HepG2 (cell line): Measurements from ENCODE around the gene SNX3. TPM values are rescaled to one million over a fixed set of nuclear protein-coding genes. Genes with fewer than 3 reads are reported as not detected.

Experiments
- ATAC-seq: fragments of 200-7000 bp; cut with Tn5 transposase; 3 replicates; pipeline ENCODE4 v1.9.1; 2020; ENCODE audit warnings: mild to moderate bottlenecking, moderate library complexity
- BruUV-seq: library from RNA; stranded (reverse); fragments of 400-500 nt; replicated peaks from 2 replicates; lab custom pipeline; 2021; lab: Mats Ljungman, UMichigan
- CTCF ChIA-PET: fragments of 300-600 bp; formaldehyde crosslinking; extraction: SDS; loops from one replicate; lab custom pipeline; 2021; ENCODE audit warnings: low total read pairs, inconsistent platforms, low intra/inter-chr PET ratio; lab: Yijun Ruan, JAX
- POLR2A ChIA-PET: fragments of 350-600 bp; sonication (Branson Sonifier 250); formaldehyde crosslinking; loops from one replicate; lab custom pipeline; 2020; ENCODE audit warnings: antibody characterized with exemption, inconsistent platforms; lab: Yijun Ruan, JAX
- DNase-seq: peaks from one replicate; pipeline ENCODE4 v3.0.0-alpha.2; 2015; ENCODE audit warnings: low spot score
- FAIRE-seq: peaks from 3 replicates; lab custom pipeline; 2011; peaks lifted over from hg19 to GRCh38; lab: Jason Lieb, UNC
- H2AFZ ChIP-seq: one replicate; pipeline ENCODE4 v1.6.1; 2011; ENCODE audit warnings: low read length, inconsistent platforms
- H3K27ac ChIP-seq: fragments of 300-600 bp; 3 replicates; pipeline ENCODE4 v1.8.0; 2011; ENCODE audit warnings: mixed run types, mild to moderate bottlenecking, mixed read lengths, low read length, inconsistent platforms; ENCODE audit not compliant: insufficient read depth; ENCODE audit errors: extremely low read length
- H3K27me3 ChIP-seq, 2 experiments: fragments of 200-600 bp in 1 of 2; 2 replicates in 1 of 2; 3 replicates in 1 of 2; pipeline versions ENCODE4 v1.6.0 to v1.8.0; 2011; ENCODE audit warnings: low read length in 2 of 2, mild to moderate bottlenecking in 2 of 2, moderate library complexity in 2 of 2, inconsistent platforms in 1 of 2; ENCODE audit not compliant: insufficient read depth in 2 of 2, control insufficient read depth in 1 of 2
- H3K36me3 ChIP-seq, 2 experiments: fragments of 200-600 bp in 1 of 2; replicated peaks in 1 of 2; 2 replicates in 1 of 2; 3 replicates in 1 of 2; pipeline versions ENCODE4 v1.5.1 to v1.8.0; 2011; ENCODE audit warnings: low read length in 2 of 2, inconsistent platforms in 1 of 2; ENCODE audit not compliant: insufficient read depth in 2 of 2, control insufficient read depth in 1 of 2
- H3K4me1 ChIP-seq: 2 replicates; pipeline ENCODE4 v1.5.1; 2012; ENCODE audit warnings: low read length, inconsistent platforms; ENCODE audit not compliant: insufficient read depth
- H3K4me2 ChIP-seq: 2 replicates; pipeline ENCODE4 v1.6.0; 2011; ENCODE audit warnings: low read depth, low read length, inconsistent platforms
- H3K4me3 ChIP-seq, 3 experiments: fragments of 200-600 bp in 1 of 3; sonication (generic), shearing (Covaris generic) in 1 of 3; replicated peaks in 1 of 3; 2 replicates each; pipeline ENCODE4 v1.5.1; 2011 to 2016; ENCODE audit warnings: low read length in 3 of 3, inconsistent platforms in 2 of 3, low read depth in 2 of 3, mild to moderate bottlenecking in 2 of 3, control low read depth in 1 of 3, mixed read lengths in 1 of 3; ENCODE audit not compliant: insufficient read depth in 1 of 3
- H3K79me2 ChIP-seq: one replicate; pipeline ENCODE4 v1.6.1; 2011; ENCODE audit warnings: low read length, inconsistent platforms; ENCODE audit not compliant: insufficient read depth
- H3K9ac ChIP-seq: 2 replicates; pipeline ENCODE4 v1.6.0; 2011; ENCODE audit warnings: mild to moderate bottlenecking, low read depth, low read length, inconsistent platforms; ENCODE audit not compliant: insufficient read depth
- H3K9me3 ChIP-seq: 2 replicates; pipeline ENCODE4 v1.5.1; 2012; ENCODE audit warnings: mild to moderate bottlenecking, low read length
- H4K20me1 ChIP-seq: 2 replicates; pipeline ENCODE4 v1.6.0; 2011; ENCODE audit warnings: inconsistent platforms, mild to moderate bottlenecking, low read length, moderate library complexity; ENCODE audit not compliant: insufficient read depth
- BCLAF1 ChIP-seq: fragments of 450-650 bp; IDR thresholded peaks from 2 replicates; pipeline ENCODE4 v1.6.1; 2017; ENCODE audit warnings: mild to moderate bottlenecking
- DNMT1 ChIP-seq: sonication (generic); formaldehyde crosslinking; IDR thresholded peaks from 2 replicates; pipeline ENCODE4 v1.5.1; 2020; ENCODE audit warnings: mild to moderate bottlenecking, missing genetic modification reagents
- EEA1 ChIP-seq: sonication (generic); formaldehyde crosslinking; IDR thresholded peaks from 2 replicates; pipeline ENCODE4 v1.5.1; 2020; ENCODE audit warnings: mild to moderate bottlenecking, missing genetic modification reagents, borderline replicate concordance
- MIER3 ChIP-seq: IDR thresholded peaks from 2 replicates; pipeline ENCODE4 v1.6.1; 2016; ENCODE audit warnings: missing compliant biosample characterization, borderline replicate concordance
- NFE2L2 ChIP-seq: fragments of 150-350 bp; IDR thresholded peaks from 2 replicates; pipeline ENCODE4 v1.6.1; 2014; ENCODE audit warnings: low read length
- RXRB ChIP-seq: IDR thresholded peaks from 2 replicates; pipeline ENCODE4 v1.6.1; 2016; ENCODE audit warnings: borderline replicate concordance, missing genetic modification reagents, missing compliant biosample characterization
- SMAD1 ChIP-seq: sonication (generic); formaldehyde crosslinking; IDR thresholded peaks from 2 replicates; pipeline ENCODE4 v1.4.0; 2020; ENCODE audit warnings: missing genetic modification reagents, low read depth, mild to moderate bottlenecking, borderline replicate concordance
- SRY ChIP-seq: sonication (generic); formaldehyde crosslinking; IDR thresholded peaks from 2 replicates; pipeline ENCODE4 v1.8.0; 2022; ENCODE audit warnings: mild to moderate bottlenecking, missing genetic modification reagents
- TRIM22 ChIP-seq: fragments of 450-650 bp; IDR thresholded peaks from 2 replicates; pipeline ENCODE4 v1.6.1; 2017
- TRIM24 ChIP-seq: sonication (generic); formaldehyde crosslinking; IDR thresholded peaks from 2 replicates; pipeline ENCODE4 v1.8.0; 2022; ENCODE audit warnings: mild to moderate bottlenecking, missing genetic modification reagents
- U2AF1 ChIP-seq: fragments of 200-400 bp; formaldehyde crosslinking; optimal IDR thresholded peaks from 2 replicates; pipeline ENCODE3; 2017; ENCODE audit warnings: mild to moderate bottlenecking, low read depth, low read length
- ZFP91 ChIP-seq: sonication (generic); formaldehyde crosslinking; IDR thresholded peaks from 2 replicates; pipeline ENCODE4 v1.9.0; 2022; ENCODE audit warnings: missing genetic modification reagents, mild to moderate bottlenecking, borderline replicate concordance
- ZNF251 ChIP-seq: sonication (generic); formaldehyde crosslinking; IDR thresholded peaks from 2 replicates; pipeline ENCODE4 v1.9.0; 2021; ENCODE audit warnings: mild to moderate bottlenecking, missing genetic modification reagents
- ZNF253 ChIP-seq: sonication (generic); formaldehyde crosslinking; IDR thresholded peaks from 2 replicates; pipeline ENCODE4 v1.8.0; 2022; ENCODE audit warnings: mild to moderate bottlenecking, missing genetic modification reagents, borderline replicate concordance
- ZNF274 ChIP-seq: sonication (generic); formaldehyde crosslinking; IDR thresholded peaks from 2 replicates; pipeline ENCODE4 v1.5.1; 2020; ENCODE audit warnings: mild to moderate bottlenecking, missing genetic modification reagents
- ZNF567 ChIP-seq: sonication (generic); formaldehyde crosslinking; IDR thresholded peaks from 2 replicates; pipeline ENCODE4 v1.8.1; 2023; ENCODE audit warnings: mild to moderate bottlenecking, missing genetic modification reagents, borderline replicate concordance
- ZNF7 ChIP-seq: IDR thresholded peaks from 2 replicates; pipeline ENCODE4 v1.6.1; 2016; ENCODE audit warnings: missing biosample characterization, missing genetic modification reagents
- ZSCAN25 ChIP-seq: sonication (generic); formaldehyde crosslinking; IDR thresholded peaks from 2 replicates; pipeline ENCODE4 v1.8.0; 2022; ENCODE audit warnings: mild to moderate bottlenecking, missing genetic modification reagents
- WGBS: methylation state at CpG from one replicate; pipeline ENCODE4 v1.1.6; 2017; ENCODE audit warnings: low lambda C conversion rate; 5-methylcytosine and 5-hydroxymethylcytosine counted together
- in situ Hi-C: cut with HindIII; loops from 2 replicates; pipeline ENCODE4 v1.10.0; 2017; ENCODE audit warnings: low pct_unique_long_range_greater_than_20kb; ENCODE audit not compliant: extremely low pct_ligation_motif_present
- intact Hi-C: fragments of 100-400 bp; cut with micrococcal nuclease; formaldehyde crosslinking; loops from one replicate; pipeline ENCODE4 v1.10.0; 2022; ENCODE audit not compliant: unreplicated experiment
- polyA plus RNA-seq, 8 experiments: library from polyadenylated mRNA; depleted of rRNA in 3 of 8; stranded (reverse) in 7 of 8; unstranded in 1 of 8; fragments of >200 nt; fragmentation: Illumina TruSeq in 4 of 8; extraction: Trizol in 4 of 8; gene quantifications; 2 replicates each; pipeline versions ENCODE4 v1.2.1 to v1.2.3, GENCODE V29; 2011 to 2016; ENCODE audit warnings: low read depth in 4 of 8, missing spikeins in 1 of 8, mixed read lengths in 1 of 8; ENCODE audit not compliant: insufficient read depth in 1 of 8
- total RNA-seq, 5 experiments: library from RNA; depleted of rRNA; stranded (reverse); fragments of >200 nt; fragmentation: Illumina TruSeq; extraction: Trizol; gene quantifications; 2 replicates each; pipeline ENCODE4 v1.2.3, GENCODE V29; 2016; ENCODE audit warnings: low read depth in 1 of 5

Gene SNX3
- total and polyA plus RNA-seq, 2 of the 13 experiments (the other 11 are each of a cell fraction or from before 2014, with no cell fraction given) = 84.9 to 226 TPM

- TF ChIP-seq ZNF274 (CRISPR knock-in tag) = no peak
- TF ChIP-seq SMAD1 (CRISPR knock-in tag) = peak; percentile 37; the same call in 1 of the 2 replicates
- no peak for TF ChIP-seq U2AF1
- no peak for TF ChIP-seq ZNF7
These were observed at the start of gene SNX3 (continued) for GRCh38 chr6:108260809-108261569.

GRCh38 chr6:108309844-108310243, 49.0 kb upstream of the SNX3 start:
- Histone ChIP-seq H3K79me2 (peaks cover 3% of the 10 kb centered on the region), H3K36me3 (no peaks in the 10 kb centered on the region), H3K9me3 (no peaks in the 10 kb centered on the region), H3K9ac (no peak overlapping the region), H3K27ac (no peak overlapping the region), H3K4me1 (peaks cover 13% of the 10 kb centered on the region), H3K27me3 (no peaks in the 10 kb centered on the region), H2AFZ (no peak overlapping the region), H3K4me3 (no peak overlapping the region), H3K4me2 (no peak overlapping the region), H4K20me1 (no peaks in the 10 kb centered on the region)
- intact Hi-C loops = no loop called here
- POLR2A ChIA-PET = no interaction called here
- in situ Hi-C loops = no loop called here
- FAIRE-seq (no peak), ATAC-seq (no peak), DNase-seq (no peak)
- no TSS peak for BruUV-seq
- WGBS = 98% methylated on average over 5 of the region's 5 CpGs
- CTCF ChIA-PET = no interaction called here
- TF ChIP-seq ZNF567 = no peak
- no peak for TF ChIP-seq RXRB (CRISPR knock-in tag)
- no peak for TF ChIP-seq ZSCAN25 (CRISPR knock-in tag)
- no peak for TF ChIP-seq DNMT1 (CRISPR knock-in tag)
- TF ChIP-seq ZFP91 = no peak
- no peak for TF ChIP-seq NFE2L2
- TF ChIP-seq BCLAF1 = no peak
- no peak for TF ChIP-seq ZNF251 (CRISPR knock-in tag)
- TF ChIP-seq TRIM24 (CRISPR knock-in tag) = no peak
- no peak for TF ChIP-seq TRIM22
- TF ChIP-seq ZNF253 = no peak
- no peak for TF ChIP-seq EEA1 (CRISPR knock-in tag)
- TF ChIP-seq MIER3 (CRISPR knock-in tag) = no peak
- TF ChIP-seq SRY (CRISPR knock-in tag) = no peak
